ENCODE results near the gene ST14.

- TF ChIP-seq, protein P1, sequence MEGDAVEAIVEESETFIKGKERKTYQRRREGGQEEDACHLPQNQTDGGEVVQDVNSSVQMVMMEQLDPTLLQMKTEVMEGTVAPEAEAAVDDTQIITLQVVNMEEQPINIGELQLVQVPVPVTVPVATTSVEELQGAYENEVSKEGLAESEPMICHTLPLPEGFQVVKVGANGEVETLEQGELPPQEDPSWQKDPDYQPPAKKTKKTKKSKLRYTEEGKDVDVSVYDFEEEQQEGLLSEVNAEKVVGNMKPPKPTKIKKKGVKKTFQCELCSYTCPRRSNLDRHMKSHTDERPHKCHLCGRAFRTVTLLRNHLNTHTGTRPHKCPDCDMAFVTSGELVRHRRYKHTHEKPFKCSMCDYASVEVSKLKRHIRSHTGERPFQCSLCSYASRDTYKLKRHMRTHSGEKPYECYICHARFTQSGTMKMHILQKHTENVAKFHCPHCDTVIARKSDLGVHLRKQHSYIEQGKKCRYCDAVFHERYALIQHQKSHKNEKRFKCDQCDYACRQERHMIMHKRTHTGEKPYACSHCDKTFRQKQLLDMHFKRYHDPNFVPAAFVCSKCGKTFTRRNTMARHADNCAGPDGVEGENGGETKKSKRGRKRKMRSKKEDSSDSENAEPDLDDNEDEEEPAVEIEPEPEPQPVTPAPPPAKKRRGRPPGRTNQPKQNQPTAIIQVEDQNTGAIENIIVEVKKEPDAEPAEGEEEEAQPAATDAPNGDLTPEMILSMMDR (IDR thresholded peaks at IDR 0.05), result no peak
- TF ChIP-seq POLR2A (IDR thresholded peaks at IDR 0.05), result no peak
Observed at GRCh38 chr11:130161441-130162145, 2.0 kb downstream of the ST14 start.

Data from heart left ventricle (tissue), 13 donors.